A549 (cell line): Measurements from ENCODE around the gene TEKTIP1. TPM values are rescaled to one million over a fixed set of nuclear protein-coding genes. Genes with fewer than 3 reads are reported as not detected.

Experiments used
- ATAC-seq, 2 experiments: fragments of 200-7000 bp in 1 of 2; fragments of >200 bp in 1 of 2; cut with Nextera tagmentation in 1 of 2; cut with Tn5 transposase in 1 of 2; 3 replicates each; pipeline versions ENCODE4 v1.8.0 to v1.9.1; 2018 to 2020; ENCODE audit warnings: mild to moderate bottlenecking in 1 of 2, moderate library complexity in 1 of 2
- CTCF ChIA-PET: fragments of 300-600 bp; sonication (Branson Sonifier 250); formaldehyde crosslinking; extraction: SDS; loops from one replicate; lab custom pipeline; 2021; ENCODE audit warnings: antibody characterized with exemption, inconsistent platforms; lab: Yijun Ruan, JAX
- POLR2A ChIA-PET: fragments of 350-600 bp; formaldehyde crosslinking; extraction: SDS; loops from one replicate; lab custom pipeline; 2021; ENCODE audit warnings: antibody characterized with exemption, inconsistent platforms; lab: Yijun Ruan, JAX
- DNase-seq, 2 experiments: peaks; one replicate each; pipeline versions ENCODE4 v3.0.0 to v3.0.0-alpha.2; 2011 to 2016; ENCODE audit warnings: low read depth in 1 of 2, low spot score in 1 of 2
- FAIRE-seq: peaks from 2 replicates; lab custom pipeline; 2011; peaks lifted over from hg19 to GRCh38; lab: Jason Lieb, UNC
- H3K27ac ChIP-seq, 2 experiments: fragments of >200 bp; sonication (Bioruptor Twin); formaldehyde crosslinking; 3 replicates each; pipeline ENCODE4 v1.5.1; 2016 to 2017
- H3K4me1 ChIP-seq: fragments of >200 bp; sonication (Bioruptor Twin); formaldehyde crosslinking; 3 replicates; pipeline ENCODE4 v1.6.1; 2016
- H3K4me2 ChIP-seq: fragments of >200 bp; sonication (Bioruptor Twin); formaldehyde crosslinking; 3 replicates; pipeline ENCODE4 v1.6.1; 2016
- H3K4me3 ChIP-seq: fragments of >200 bp; sonication (Bioruptor Twin); formaldehyde crosslinking; 3 replicates; pipeline ENCODE4 v1.5.1; 2016
- H3K9me3 ChIP-seq: fragments of >200 bp; sonication (Bioruptor Twin); formaldehyde crosslinking; 3 replicates; pipeline ENCODE4 v1.6.1; 2016
- BCL3 ChIP-seq: fragments of >200 bp; sonication (Bioruptor Twin); formaldehyde crosslinking; IDR thresholded peaks from 3 replicates; pipeline ENCODE4 v1.6.1; 2016
- BHLHE40 ChIP-seq: IDR thresholded peaks from 2 replicates; pipeline ENCODE4 v1.6.1; 2012; ENCODE audit warnings: low read depth, low read length, inconsistent platforms
- CTCF ChIP-seq: fragments of >200 bp; sonication (Bioruptor Twin); formaldehyde crosslinking; IDR thresholded peaks from 3 replicates; pipeline ENCODE4 v1.5.1; 2016
- EHF ChIP-seq: fragments of 250-450 bp; sonication (Bioruptor Pico); IDR thresholded peaks from 2 replicates; pipeline ENCODE4 v1.5.0; 2020; ENCODE audit warnings: mild to moderate bottlenecking
- EP300 ChIP-seq, 2 experiments: fragments of >200 bp; sonication (Bioruptor Twin); formaldehyde crosslinking; IDR thresholded peaks; 2 replicates in 1 of 2; 3 replicates in 1 of 2; pipeline ENCODE4 v1.6.1; 2016 to 2017
- ESRRA ChIP-seq: fragments of 150-350 bp; IDR thresholded peaks from 2 replicates; pipeline ENCODE4 v1.6.1; 2014; ENCODE audit warnings: mild to moderate bottlenecking, low read length, borderline replicate concordance
- FOSL2 ChIP-seq, 2 experiments: fragments of 450-650 bp in 1 of 2; fragments of >200 bp in 1 of 2; sonication (Bioruptor Twin) in 1 of 2; formaldehyde crosslinking; IDR thresholded peaks; 2 replicates each; pipeline versions ENCODE4 v1.5.0 to v1.6.1; 2016 to 2020; ENCODE audit warnings: mild to moderate bottlenecking in 1 of 2, moderate library complexity in 1 of 2
- FOXS1 ChIP-seq: fragments of 250-450 bp; sonication (Bioruptor Pico); IDR thresholded peaks from 2 replicates; pipeline ENCODE4 v1.5.0; 2020; ENCODE audit warnings: mild to moderate bottlenecking, moderate library complexity
- HEYL ChIP-seq: fragments of 250-450 bp; sonication (Bioruptor Pico); IDR thresholded peaks from 2 replicates; pipeline ENCODE4 v1.8.0; 2021; ENCODE audit warnings: mild to moderate bottlenecking, moderate library complexity
- MAZ ChIP-seq: fragments of 150-350 bp; IDR thresholded peaks from 2 replicates; pipeline ENCODE4 v1.6.1; 2014; ENCODE audit warnings: antibody characterized with exemption, low read depth, low read length, borderline replicate concordance
- NR3C1 ChIP-seq: fragments of >200 bp; sonication (Bioruptor Twin); formaldehyde crosslinking; IDR thresholded peaks from 3 replicates; pipeline ENCODE4 v1.6.1; 2017
- PHF8 ChIP-seq: fragments of 200-600 bp; sonication (generic); IDR thresholded peaks from 2 replicates; pipeline ENCODE4 v1.6.1; 2016; ENCODE audit warnings: low read depth, mild to moderate bottlenecking, antibody characterized with exemption, moderate library complexity, borderline replicate concordance
- RAD21 ChIP-seq, 2 experiments: fragments of >200 bp in 1 of 2; sonication (Bioruptor Twin) in 1 of 2; formaldehyde crosslinking in 1 of 2; IDR thresholded peaks in 1 of 2; conservative IDR thresholded peaks in 1 of 2; 2 replicates in 1 of 2; 3 replicates in 1 of 2; pipeline ENCODE4 v1.6.1; 2012 to 2018; ENCODE audit warnings: inconsistent platforms in 1 of 2
- RCOR1 ChIP-seq: fragments of 150-350 bp; IDR thresholded peaks from 2 replicates; pipeline ENCODE4 v1.6.1; 2014; ENCODE audit warnings: antibody characterized with exemption, low read length, low read depth
- SMC3 ChIP-seq: fragments of >200 bp; sonication (Bioruptor Twin); formaldehyde crosslinking; IDR thresholded peaks from 3 replicates; pipeline ENCODE4 v1.6.1; 2018; ENCODE audit warnings: inconsistent platforms
- TFCP2L1 ChIP-seq: fragments of 250-450 bp; sonication (Bioruptor Pico); IDR thresholded peaks from 2 replicates; pipeline ENCODE4 v1.5.0; 2021; ENCODE audit warnings: mild to moderate bottlenecking
- WGBS: methylation state at CpG from one replicate; pipeline ENCODE4 v1.1.6; 2017; ENCODE audit errors: missing lambda C conversion rate; 5-methylcytosine and 5-hydroxymethylcytosine counted together
- polyA plus RNA-seq, 4 experiments: library from polyadenylated mRNA; depleted of rRNA in 3 of 4; stranded (reverse); fragments of >200 nt; fragmentation: RNase III in 1 of 4; extraction: RNeasy Plus Mini Kit Qiagen cat#74134 plus additional on column Dnase treatment in 1 of 4; gene quantifications; 2 replicates in 3 of 4; 3 replicates in 1 of 4; pipeline ENCODE4 v1.2.3, GENCODE V29; 2011 to 2017
- TF ChIP-seq, protein P1 (sequence below): IDR thresholded peaks from 2 replicates; pipeline ENCODE4 v1.6.1; 2012
- TF ChIP-seq, protein P2 (sequence below): IDR thresholded peaks from 2 replicates; pipeline ENCODE4 v1.6.1; 2012
- TF ChIP-seq, protein P3 (sequence below): IDR thresholded peaks from 2 replicates; pipeline ENCODE4 v1.6.1; 2012; ENCODE audit warnings: low read depth, borderline replicate concordance

TEKTIP1 gene
- polyA plus RNA-seq, 2 of the 4 experiments (the other 2 are of a cell fraction): not detected

DNA sequence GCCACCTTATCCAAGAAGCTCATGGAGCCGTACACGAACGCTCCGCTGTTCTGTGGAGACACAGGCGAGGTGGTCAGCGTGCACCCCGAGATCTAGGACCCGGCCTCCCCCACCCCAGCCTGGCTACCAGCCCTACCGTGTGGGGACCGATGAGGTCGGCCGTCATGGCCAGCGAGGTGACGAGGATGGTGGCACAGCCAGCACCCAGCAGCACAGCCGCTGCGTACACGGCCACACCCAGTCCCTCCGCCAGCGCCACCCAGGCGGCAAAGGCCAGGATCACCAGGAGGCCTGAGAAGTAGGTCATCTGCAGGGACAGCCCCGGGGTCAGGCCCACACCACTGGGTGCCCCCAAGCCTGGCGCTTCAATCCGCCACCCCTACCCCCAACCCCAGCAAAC lies 7.1 kb downstream of the TEKTIP1 start:
- no peak for DNase-seq
- TF ChIP-seq EHF: no peak
- no peak for TF ChIP-seq PHF8
- no peak for TF ChIP-seq TFCP2L1 (CRISPR knock-in tag)
- no peak for TF ChIP-seq EP300 (IDR thresholded peaks at IDR 0.05)
- no peak for TF ChIP-seq BHLHE40
- TF ChIP-seq, protein P1, sequence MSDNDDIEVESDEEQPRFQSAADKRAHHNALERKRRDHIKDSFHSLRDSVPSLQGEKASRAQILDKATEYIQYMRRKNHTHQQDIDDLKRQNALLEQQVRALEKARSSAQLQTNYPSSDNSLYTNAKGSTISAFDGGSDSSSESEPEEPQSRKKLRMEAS: no peak
- TF ChIP-seq FOSL2 (IDR thresholded peaks at IDR 0.05): no peak
- TF ChIP-seq FOSL2 (CRISPR knock-in tag; IDR thresholded peaks at IDR 0.05): no peak
- TF ChIP-seq HEYL: no peak
- TF ChIP-seq ESRRA: no peak
- TF ChIP-seq, all 56 proteins: peak for 0
- 97% methylated on average over 12 of the region's 23 CpGs for WGBS
- ATAC-seq (no peak), FAIRE-seq (no peak)
- H3K4me1 ChIP-seq: no peaks in the 10 kb centered on the region
- no peak overlapping the region for H3K27ac ChIP-seq
- CTCF ChIA-PET: interaction anchor here (0.8 to 6.6 kb wide), 19 partner anchors 10 to 241 kb away, joined by 3 to 100 read pairs (median 6); partner anchors contain the start of genes GIPC3, HMG20B and MFSD12
- no peak overlapping the region for H3K4me2 ChIP-seq
- POLR2A ChIA-PET: interaction anchor here (1.2 kb wide), 1 partner anchor 28 kb away, joined by 4 read pairs; no protein-coding TSS in a partner anchor
- H3K4me3 ChIP-seq: no peak overlapping the region
- no peaks in the 10 kb centered on the region for H3K9me3 ChIP-seq

- TF ChIP-seq RCOR1 (no peak), SMC3 (peak; percentile 31; the same call in 1 of the 3 replicates), CTCF (peak; percentile 32; the same call in 2 of the 3 replicates), HEYL (no peak), NR3C1 (no peak), FOXS1 (CRISPR knock-in tag) (no peak), PHF8 (no peak), BCL3 (no peak), MAZ (no peak), RAD21 (conservative IDR thresholded peaks at IDR 0.05 in 1 of 2, IDR thresholded peaks at IDR 0.05 in 1 of 2) (peak in 1 of 2 experiments; percentile 21; a peak in 1 of 5 replicates)
- TF ChIP-seq, protein P2, sequence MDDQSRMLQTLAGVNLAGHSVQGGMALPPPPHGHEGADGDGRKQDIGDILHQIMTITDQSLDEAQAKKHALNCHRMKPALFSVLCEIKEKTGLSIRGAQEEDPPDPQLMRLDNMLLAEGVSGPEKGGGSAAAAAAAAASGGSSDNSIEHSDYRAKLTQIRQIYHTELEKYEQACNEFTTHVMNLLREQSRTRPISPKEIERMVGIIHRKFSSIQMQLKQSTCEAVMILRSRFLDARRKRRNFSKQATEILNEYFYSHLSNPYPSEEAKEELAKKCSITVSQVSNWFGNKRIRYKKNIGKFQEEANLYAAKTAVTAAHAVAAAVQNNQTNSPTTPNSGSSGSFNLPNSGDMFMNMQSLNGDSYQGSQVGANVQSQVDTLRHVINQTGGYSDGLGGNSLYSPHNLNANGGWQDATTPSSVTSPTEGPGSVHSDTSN: no peak
- TF ChIP-seq, protein P3, sequence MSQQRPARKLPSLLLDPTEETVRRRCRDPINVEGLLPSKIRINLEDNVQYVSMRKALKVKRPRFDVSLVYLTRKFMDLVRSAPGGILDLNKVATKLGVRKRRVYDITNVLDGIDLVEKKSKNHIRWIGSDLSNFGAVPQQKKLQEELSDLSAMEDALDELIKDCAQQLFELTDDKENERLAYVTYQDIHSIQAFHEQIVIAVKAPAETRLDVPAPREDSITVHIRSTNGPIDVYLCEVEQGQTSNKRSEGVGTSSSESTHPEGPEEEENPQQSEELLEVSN: no peak
- ChIA-PET CTCF (interaction anchor here (1.0 to 6.6 kb wide), 11 partner anchors 9 to 242 kb away, joined by 3 to 100 read pairs (median 6); partner anchors contain the start of genes GIPC3, HMG20B and MFSD12), POLR2A (interaction anchor here (0.6 to 1.0 kb wide), 2 partner anchors 9 to 60 kb away, joined by 3 read pairs; no protein-coding TSS in a partner anchor)
- 77% methylated on average over 11 of the region's 15 CpGs for WGBS
- DNase-seq: no peak
- Histone ChIP-seq H3K4me1 (no peaks in the 10 kb centered on the region), H3K4me3 (no peak overlapping the region), H3K27ac (no peak overlapping the region), H3K9me3 (no peaks in the 10 kb centered on the region), H3K4me2 (no peak overlapping the region)
- FAIRE-seq: no peak
- ATAC-seq: peak; percentile 16 to 49; a peak in 3 of 6 replicates
Measured at GRCh38 chr19:3547301-3547731, 8.3 kb downstream of the TEKTIP1 start.
